AG04450 (cell line): ENCODE results near the gene PRR23C. TPM values are rescaled to one million over a fixed set of nuclear protein-coding genes. Genes with fewer than 3 reads are reported as not detected.

ENCODE experiments used
- CTCF ChIA-PET: fragments of 300-600, 350-600 bp; formaldehyde crosslinking; extraction: SDS; loops from one replicate; lab custom pipeline; 2022; ENCODE audit warnings: antibody characterized with exemption, inconsistent platforms; lab: Charles Lee
- POLR2A ChIA-PET: fragments of 350-600 bp; formaldehyde crosslinking; extraction: SDS; loops from one replicate; lab custom pipeline; 2021; ENCODE audit warnings: antibody characterized with exemption, inconsistent platforms; lab: Yijun Ruan, JAX
- DNase-seq: peaks from one replicate; pipeline ENCODE4 v3.0.0-alpha.2; 2011; ENCODE audit warnings: low read depth, low spot score
- H3K27ac ChIP-seq: one replicate; pipeline ENCODE4 v1.5.1; 2012; ENCODE audit warnings: low read depth, low read length, control low read depth
- H3K27me3 ChIP-seq: one replicate; pipeline ENCODE4 v1.6.0; 2012; ENCODE audit warnings: low read length; ENCODE audit not compliant: control insufficient read depth, insufficient read depth
- H3K4me3 ChIP-seq: 2 replicates; pipeline ENCODE4 v1.5.1; 2011; ENCODE audit warnings: mild to moderate bottlenecking, low read depth, low read length, control low read depth
- H3K9me3 ChIP-seq: 2 replicates; pipeline ENCODE4 v1.5.1; 2012; ENCODE audit warnings: low read length; ENCODE audit not compliant: control insufficient read depth, insufficient read depth
- polyA plus RNA-seq: library from polyadenylated mRNA; depleted of rRNA; stranded (reverse); fragments of >200 nt; gene quantifications from 2 replicates; pipeline ENCODE4 v1.2.3, GENCODE V29; 2011; rRNA removed
- TF ChIP-seq, protein P1 (sequence below): IDR thresholded peaks from 2 replicates; pipeline ENCODE4 v1.5.1; 2011; ENCODE audit warnings: low read depth, low read length, control low read depth, inconsistent platforms

Gene PRR23C
- polyA plus RNA-seq, 1 experiment, result not detected

- ChIA-PET POLR2A (no interaction called here), CTCF (no interaction called here)
- DNase-seq, result no peak
- TF ChIP-seq, protein P1, sequence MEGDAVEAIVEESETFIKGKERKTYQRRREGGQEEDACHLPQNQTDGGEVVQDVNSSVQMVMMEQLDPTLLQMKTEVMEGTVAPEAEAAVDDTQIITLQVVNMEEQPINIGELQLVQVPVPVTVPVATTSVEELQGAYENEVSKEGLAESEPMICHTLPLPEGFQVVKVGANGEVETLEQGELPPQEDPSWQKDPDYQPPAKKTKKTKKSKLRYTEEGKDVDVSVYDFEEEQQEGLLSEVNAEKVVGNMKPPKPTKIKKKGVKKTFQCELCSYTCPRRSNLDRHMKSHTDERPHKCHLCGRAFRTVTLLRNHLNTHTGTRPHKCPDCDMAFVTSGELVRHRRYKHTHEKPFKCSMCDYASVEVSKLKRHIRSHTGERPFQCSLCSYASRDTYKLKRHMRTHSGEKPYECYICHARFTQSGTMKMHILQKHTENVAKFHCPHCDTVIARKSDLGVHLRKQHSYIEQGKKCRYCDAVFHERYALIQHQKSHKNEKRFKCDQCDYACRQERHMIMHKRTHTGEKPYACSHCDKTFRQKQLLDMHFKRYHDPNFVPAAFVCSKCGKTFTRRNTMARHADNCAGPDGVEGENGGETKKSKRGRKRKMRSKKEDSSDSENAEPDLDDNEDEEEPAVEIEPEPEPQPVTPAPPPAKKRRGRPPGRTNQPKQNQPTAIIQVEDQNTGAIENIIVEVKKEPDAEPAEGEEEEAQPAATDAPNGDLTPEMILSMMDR, result no peak
- Histone ChIP-seq H3K27ac (no peak overlapping the region), H3K4me3 (no peak overlapping the region), H3K9me3 (peaks cover 15% of the 10 kb centered on the region), H3K27me3 (no peaks in the 10 kb centered on the region)
Measured at GRCh38 chr3:139005356-139005993, 39.2 kb downstream of the PRR23C start.

DNA sequence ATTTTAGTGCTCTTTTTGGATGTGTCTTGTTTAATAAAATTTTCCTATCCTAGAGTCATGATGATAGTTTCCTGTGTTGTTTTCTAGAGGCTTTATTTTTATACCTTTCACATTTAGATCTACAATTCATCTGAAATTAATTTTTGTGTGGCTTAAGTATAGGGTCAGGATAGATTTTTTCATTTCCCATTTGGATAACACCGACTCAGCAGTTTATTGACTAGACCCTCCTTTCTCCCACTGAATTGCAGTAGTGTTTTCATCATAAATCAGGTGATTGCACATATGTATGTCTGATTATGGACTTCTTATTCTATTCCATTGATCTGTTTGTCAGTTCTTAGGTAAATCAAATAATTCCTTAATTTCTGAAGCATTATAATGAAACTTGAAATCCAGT, 49.0 kb downstream of the PRR23C start:
- no peaks in the 10 kb centered on the region for H3K27me3 ChIP-seq
- ChIA-PET CTCF (no interaction called here), POLR2A (no interaction called here)
- TF ChIP-seq, protein P1, result no peak
- DNase-seq, result no peak
- H3K9me3 ChIP-seq, result no peaks in the 10 kb centered on the region
- H3K4me3 ChIP-seq, result no peak overlapping the region
- H3K27ac ChIP-seq, result no peak overlapping the region

Other genes starting within 250 kb of the PRR23C start
- gene PIK3CB, start 210.0 kb downstream of the PRR23C start, polyA plus RNA-seq, result 11.5 and 13.8 TPM in 2 replicates
- 0.05 and 0.07 TPM in 2 replicates for gene FOXL2, start 97.8 kb downstream of the PRR23C start, polyA plus RNA-seq
- gene FOXL2NB, start 97.7 kb downstream of the PRR23C start, polyA plus RNA-seq, result 0.04 and 0.05 TPM in 2 replicates
- gene PRR23A, start 38.6 kb downstream of the PRR23C start, polyA plus RNA-seq, result not detected in 2 replicates
- not detected in 2 replicates for gene PRR23B, start 24.0 kb downstream of the PRR23C start, polyA plus RNA-seq